HG02852 (cell line): ENCODE data around the gene CDH26.

Experiments used
- ATAC-seq: cut with Tn5 transposase; IDR thresholded peaks from one replicate; pipeline ENCODE4 v1.9.1; 2021; ENCODE audit warnings: mild to moderate bottlenecking, moderate library complexity; ENCODE audit not compliant: unreplicated experiment

The CDH26 gene

GRCh38 chr20:59958123-59958522 is at the start of gene CDH26:
Gene CDH26 (plus strand): TSS chr20:59958423. CDS start chr20:59958727, 304 bp downstream.
- ATAC-seq = no peak

DNA sequence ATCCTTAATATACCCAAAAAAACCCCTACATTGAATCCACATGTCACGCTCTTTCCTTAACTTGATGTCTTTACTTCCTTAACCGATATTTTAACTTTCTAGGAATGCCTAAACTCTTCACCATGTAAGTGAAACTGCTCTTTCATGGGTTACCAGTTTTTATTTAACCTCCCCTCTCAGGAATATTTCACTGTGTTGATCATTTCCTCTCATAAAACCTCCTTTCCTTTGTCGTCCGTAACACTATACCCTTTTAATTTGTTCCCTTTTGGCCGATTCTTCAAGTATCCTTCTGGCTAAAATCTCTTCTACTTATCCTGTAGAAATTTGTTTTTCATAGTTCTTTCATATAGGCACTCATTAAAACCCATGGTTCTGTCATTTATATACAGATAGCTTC is 49.4 kb upstream of the CDH26 start:
- ATAC-seq = no peak

DNA sequence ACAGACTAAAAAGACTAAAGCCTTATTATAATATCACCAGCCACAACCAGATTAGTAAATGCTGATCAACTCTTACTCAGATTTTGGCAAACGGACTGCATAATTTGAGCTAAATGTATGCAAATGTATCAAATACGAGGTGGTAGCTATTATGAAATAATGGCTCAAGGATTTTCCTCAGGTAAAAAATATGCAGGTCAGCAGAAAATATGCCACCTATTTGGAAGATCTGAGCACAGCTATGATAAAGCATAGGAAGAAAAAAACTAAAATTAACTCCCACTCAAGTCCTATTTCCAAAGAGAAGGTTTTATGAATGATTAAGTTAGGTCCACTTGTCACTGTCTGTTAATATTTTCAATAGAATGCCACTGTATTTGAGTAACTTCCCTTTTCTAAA is 47.2 kb upstream of the CDH26 start:
- ATAC-seq = no peak

DNA sequence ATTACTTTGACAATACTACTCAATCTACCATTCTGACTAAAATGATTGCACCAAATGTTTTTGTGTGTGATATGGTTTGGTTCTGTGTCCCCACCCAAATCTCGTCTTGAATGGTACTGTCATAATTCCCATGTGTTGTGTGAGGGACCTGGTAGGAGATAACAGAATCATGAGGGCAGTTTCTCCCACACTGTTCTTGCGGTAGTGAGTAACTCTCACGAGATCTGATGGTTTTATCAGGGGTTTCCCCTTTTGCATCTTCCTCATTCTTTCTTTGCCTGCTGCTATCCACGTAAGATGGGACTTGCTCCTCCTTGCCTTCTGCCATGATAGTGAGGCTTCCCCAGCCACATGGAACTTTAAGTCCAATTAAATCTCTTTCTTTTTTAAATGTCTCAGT is 45.6 kb upstream of the CDH26 start:
- ATAC-seq = no peak

DNA sequence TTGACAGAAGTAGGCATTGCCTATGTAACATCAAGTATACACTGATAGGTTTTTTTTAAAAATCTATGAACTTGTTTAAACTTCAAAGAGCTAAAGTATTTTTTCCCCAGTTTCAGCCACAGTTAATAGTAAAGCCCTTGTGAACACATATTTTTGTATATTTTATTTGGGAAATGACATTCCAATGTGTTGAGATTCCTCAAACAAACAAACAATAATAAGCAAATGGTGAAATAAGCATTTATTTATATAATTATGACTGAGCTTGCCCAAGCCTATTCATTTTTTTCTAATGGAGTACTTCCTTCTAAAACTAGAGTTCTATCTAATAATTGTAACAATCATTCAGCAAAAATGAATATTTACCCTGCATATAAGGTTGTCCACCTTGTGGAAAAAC is 37.3 kb upstream of the CDH26 start:
- ATAC-seq = no peak

DNA sequence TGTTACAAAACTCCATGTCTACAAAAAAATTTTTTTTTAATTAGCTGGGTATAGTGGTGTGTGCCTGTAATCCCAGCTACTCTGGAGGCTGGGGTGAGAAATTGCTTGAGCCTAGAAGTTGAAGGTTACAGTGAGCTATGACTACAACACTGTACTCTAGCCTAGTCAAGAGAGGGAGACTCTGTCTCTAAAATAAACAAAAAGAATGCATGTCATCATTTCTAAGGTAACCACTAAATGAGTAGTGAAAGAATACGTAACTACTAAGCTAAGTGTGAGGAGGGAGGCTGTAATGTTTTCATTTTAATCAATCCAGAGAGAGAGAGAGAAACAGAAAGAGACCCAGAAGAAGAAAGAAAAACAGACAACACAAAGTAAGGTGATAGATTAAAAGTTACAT is 34.7 kb upstream of the CDH26 start:
- ATAC-seq = no peak

DNA sequence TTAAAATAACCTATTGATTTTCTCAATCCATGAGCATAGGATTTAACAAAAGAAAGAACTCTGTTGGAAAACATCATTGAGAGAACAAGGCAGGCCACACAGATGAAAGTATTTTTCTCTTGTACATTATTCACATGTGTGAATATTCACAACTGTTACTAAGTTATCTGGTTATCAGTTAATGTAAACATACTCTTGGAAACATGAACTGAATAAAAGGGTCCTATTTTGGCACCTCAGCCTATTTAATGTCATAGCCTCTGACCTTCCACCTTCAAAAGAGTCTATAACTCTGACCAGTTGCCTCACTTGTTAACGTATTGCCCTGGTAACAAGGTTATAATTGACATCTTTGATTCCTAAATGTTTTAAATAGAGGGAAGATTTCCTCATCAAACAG is 32.9 kb upstream of the CDH26 start:
- ATAC-seq = no peak

DNA sequence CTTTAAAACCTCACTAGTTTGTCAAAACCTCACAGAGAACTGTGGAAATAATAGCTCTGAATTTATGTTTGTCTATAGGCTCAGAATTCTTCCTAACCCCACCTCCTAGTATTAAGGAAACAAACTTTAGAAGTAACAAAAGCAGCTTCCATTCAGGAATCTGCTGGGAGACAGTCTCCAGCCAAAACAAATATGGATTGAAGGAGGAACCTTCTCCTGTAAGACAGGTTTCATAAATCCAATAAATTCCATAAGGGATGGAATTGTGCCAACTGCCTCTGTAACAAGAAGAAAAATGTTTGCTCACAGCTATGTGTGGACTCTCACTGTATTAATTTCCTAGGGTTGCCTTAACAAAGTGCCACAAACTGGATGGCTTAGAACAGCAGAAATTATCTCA is 32.3 kb upstream of the CDH26 start:
- no peak for ATAC-seq

DNA sequence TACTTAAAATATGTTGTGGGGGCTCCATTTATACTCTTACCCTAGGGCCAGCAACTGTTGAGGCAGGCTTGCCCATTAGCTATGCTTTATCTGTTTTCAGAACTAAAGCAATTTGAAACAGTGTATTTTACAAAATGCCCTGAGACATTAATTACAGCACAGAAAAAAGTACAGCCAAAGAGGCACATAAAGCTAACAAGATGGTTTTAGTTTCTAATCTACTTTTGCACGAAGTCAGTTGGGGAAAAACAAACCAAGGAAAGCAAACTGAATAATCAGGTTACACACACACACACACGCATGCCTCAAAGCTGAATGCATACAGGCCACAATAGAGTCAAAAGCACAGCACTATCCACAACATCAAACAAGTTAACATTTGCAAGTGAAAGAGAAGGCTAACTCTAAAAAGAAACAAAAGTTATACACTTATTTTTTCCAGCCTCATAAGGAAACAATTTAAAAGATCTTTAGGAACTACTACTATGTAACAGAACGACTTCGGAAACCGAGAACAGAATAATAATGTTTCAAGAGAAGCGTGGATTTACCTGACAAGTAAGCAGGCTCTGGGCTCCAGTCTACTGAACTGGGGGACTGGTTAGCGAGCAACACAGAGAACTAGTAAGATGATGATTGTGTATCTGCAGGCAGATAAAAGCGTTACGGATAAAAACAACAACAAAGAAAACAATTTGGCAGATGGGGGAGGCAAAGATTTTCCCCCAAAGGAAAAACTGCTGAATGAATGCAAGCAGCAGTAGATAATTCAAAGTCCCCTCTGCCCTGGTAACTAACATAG is 26.5 kb upstream of the CDH26 start:
- ATAC-seq = no peak

DNA sequence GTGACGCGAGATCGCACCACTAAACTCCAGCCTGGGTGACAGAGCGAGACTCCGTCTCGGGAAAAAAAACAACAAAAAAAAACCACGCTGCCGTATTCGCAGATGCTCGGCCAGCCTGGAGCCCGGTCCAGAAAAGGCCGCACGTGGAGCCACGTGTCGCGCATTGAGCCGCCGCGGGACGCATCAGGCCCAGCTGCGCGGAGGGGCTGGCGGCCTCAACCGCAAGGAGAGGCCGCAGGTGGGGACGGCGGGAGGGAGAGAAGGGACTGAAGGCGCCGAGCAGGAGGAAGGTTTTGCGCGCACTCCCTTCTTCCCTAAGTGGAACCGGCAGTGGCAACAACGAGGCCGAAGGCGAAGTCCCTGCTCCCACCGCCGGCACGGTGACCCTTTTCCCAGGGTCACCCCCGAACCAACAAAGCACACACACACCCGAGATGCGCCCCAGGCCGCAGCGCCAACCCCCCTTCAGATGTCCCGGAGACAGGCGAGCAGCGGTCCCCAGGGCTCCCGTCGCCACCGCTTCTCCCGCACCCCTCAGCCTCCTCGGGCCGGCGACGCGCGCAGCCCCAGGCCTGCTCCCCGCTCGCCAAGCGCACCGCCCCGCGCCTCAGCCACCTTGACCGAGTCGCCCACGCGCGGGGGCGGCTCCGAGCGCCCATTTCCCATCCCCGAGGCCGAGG is 25.5 kb upstream of the CDH26 start:
- no peak for ATAC-seq

DNA sequence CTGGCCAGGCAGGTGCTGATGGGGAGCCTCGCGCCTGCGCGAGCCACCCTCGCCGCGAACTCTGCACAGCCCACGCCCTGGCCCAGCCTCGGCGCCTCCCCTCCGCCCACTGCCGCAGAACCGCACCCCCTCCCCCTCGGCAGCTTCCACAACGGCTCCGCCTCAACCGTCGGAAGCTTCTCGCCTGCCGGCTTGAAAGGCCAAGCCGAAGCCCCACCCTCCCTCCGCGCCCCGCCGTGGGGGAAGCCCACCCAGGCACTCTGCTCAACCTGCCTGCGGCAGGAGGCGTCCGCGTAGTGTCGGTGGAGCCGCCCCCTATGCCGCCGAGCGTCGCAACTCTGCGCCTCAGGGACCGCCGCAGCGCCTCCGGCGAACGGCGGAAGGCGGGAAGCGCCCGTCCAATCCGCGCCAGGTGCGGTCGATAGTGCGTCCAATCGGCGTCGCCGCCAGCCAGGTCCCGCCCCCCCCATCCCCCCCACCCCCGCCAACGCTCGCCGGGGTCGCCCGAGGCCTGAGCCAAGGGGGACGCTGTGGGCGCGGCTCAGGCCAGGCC is 24.9 kb upstream of the CDH26 start, which contains the start of gene SYCP2:
TSS of gene SYCP2 (minus strand) at position 342 of the 553 bp plus-strand sequence. CDS start 11,224 bp downstream, outside the sequence.
- ATAC-seq = peak; percentile 34

GRCh38 chr20:59933849-59934585 is 24.2 kb upstream of the CDH26 start:
- peak; percentile 88 for ATAC-seq

- no peak for ATAC-seq
These were observed 22.6 kb upstream of the CDH26 start for GRCh38 chr20:59935457-59936185.

DNA sequence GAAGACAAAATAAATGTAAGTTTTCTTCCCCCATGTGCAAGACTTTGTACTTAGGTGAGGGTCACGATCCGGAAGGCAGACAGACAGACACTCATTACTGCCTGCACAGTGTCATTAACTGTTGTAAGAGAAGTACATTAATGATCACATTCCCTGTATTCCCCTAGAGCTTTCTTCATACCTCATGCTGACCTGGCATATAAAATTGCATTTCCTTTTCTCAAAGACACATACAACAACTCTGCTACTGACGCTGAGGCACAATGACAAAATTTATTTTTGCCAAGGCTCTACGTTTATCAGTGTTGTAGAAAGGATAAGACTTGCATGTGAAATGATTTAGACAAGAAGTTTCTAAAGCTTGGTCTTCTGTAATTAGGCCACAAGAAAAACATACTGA is 21.8 kb upstream of the CDH26 start:
- no peak for ATAC-seq

DNA sequence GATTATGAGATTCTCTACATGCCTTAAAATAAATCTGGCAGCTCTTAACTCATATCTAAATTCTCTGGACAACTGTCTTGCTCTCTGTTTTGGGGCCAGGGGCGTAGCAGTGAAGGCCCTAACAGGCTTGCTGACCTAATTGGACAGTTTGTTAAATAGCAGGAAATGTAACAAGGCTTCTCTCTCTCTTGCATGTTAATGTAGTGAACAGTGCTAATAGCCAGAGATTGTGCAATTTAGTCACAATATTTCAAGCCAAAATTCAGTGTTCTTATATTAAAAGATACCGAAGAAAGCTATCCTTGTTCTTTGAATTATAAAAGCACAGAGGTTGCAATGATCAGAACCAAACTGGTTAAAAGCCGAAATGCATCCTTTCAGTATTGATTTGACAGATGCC is 21.1 kb upstream of the CDH26 start:
- no peak for ATAC-seq

- no peak for ATAC-seq
These were observed 20.0 kb upstream of the CDH26 start for GRCh38 chr20:59938221-59938620.

GRCh38 chr20:59938696-59939051 is 19.5 kb upstream of the CDH26 start:
- ATAC-seq = no peak

GRCh38 chr20:59939052-59939878 is 19.0 kb upstream of the CDH26 start:
- ATAC-seq = no peak

DNA sequence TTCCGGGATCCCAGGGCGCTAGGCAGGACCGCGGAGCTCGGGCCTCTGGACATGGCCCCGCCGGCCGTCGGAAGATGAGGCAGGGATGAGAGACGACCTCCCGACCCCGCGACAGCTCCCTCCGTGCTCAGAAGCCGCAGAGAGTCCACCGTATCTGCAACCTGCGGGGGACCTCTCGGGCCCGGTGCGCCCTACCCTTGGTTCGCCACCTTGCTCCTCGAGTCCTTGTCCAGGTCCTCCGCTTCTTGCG is 18.4 kb upstream of the CDH26 start:
- ATAC-seq = peak; percentile 39
